Fibroblast of villous mesenchyme (primary cell): ENCODE measurements around the gene KIR2DL4. TPM values are rescaled to one million over a fixed set of nuclear protein-coding genes. Genes with fewer than 3 reads are reported as not detected.
"Not testable (repeated sequence)": the region's sequence is repeated elsewhere in the genome, so short reads cannot be mapped to it uniquely, and the experiment has no call there.

Source experiments
- DNase-seq: peaks from one replicate; pipeline ENCODE4 v3.0.0-alpha.2; 2010; ENCODE audit warnings: low read depth
- H3K4me3 ChIP-seq: 2 replicates; pipeline ENCODE4 v1.5.1; 2011; ENCODE audit warnings: low read depth, mild to moderate bottlenecking, low read length
- CTCF ChIP-seq: IDR thresholded peaks from 2 replicates; pipeline ENCODE4 v1.5.1; 2012; ENCODE audit warnings: low read depth, mild to moderate bottlenecking, low read length; ENCODE audit not compliant: insufficient read depth
- small RNA-seq: library from RNA; depleted of rRNA; stranded (forward); fragments of <200 nt; gene quantifications from one replicate; pipeline ENCODE3, GENCODE V24; 2012
- total RNA-seq: library from RNA; depleted of rRNA; stranded (reverse); fragments of >200 nt; gene quantifications from 2 replicates; pipeline ENCODE4 v1.2.3, GENCODE V29; 2012

The KIR2DL4 gene
- total RNA-seq, 1 donor, result not detected

- H3K4me3 ChIP-seq, result no peak overlapping the region
- DNase-seq, result no peak
- no peak for TF ChIP-seq CTCF
Observed at GRCh38 chr19:54850930-54851329, 47.5 kb downstream of the KIR2DL4 start.

GRCh38 chr19:54851353-54851752 is 47.9 kb downstream of the KIR2DL4 start:
- H3K4me3 ChIP-seq, result no peak overlapping the region
- DNase-seq, result no peak
- no peak for TF ChIP-seq CTCF

GRCh38 chr19:54855241-54855640 is 51.8 kb downstream of the KIR2DL4 start:
- H3K4me3 ChIP-seq, DNase-seq: not testable (repeated sequence)

GRCh38 chr19:54858476-54858875 is 55.1 kb downstream of the KIR2DL4 start:
- H3K4me3 ChIP-seq, DNase-seq: not testable (repeated sequence)

- not testable (repeated sequence) for DNase-seq, H3K4me3 ChIP-seq
Observed at GRCh38 chr19:54859421-54859820, 56.0 kb downstream of the KIR2DL4 start.

GRCh38 chr19:54863459-54863858 is 60.0 kb downstream of the KIR2DL4 start:
- H3K4me3 ChIP-seq, DNase-seq: not testable (repeated sequence)

Small RNA genes lying within 50 kb of the gene (small RNA-seq; reads per million reads assigned to genes)
- gene KIR3DP1, result not detected

Other genes starting within 250 kb of the KIR2DL4 start
- not detected in 2 replicates for gene LILRA2, start 229.8 kb upstream of the KIR2DL4 start, total RNA-seq
- gene LILRA1, start 210.0 kb upstream of the KIR2DL4 start, total RNA-seq, result not detected in 2 replicates
- gene LILRB1, start 173.1 kb upstream of the KIR2DL4 start, total RNA-seq, result not detected in 2 replicates
- gene LILRB4, start 140.6 kb upstream of the KIR2DL4 start, total RNA-seq, result not detected in 2 replicates
- gene KIR3DL3, start 79.2 kb upstream of the KIR2DL4 start, total RNA-seq, result not detected in 2 replicates
- gene KIR2DL3, start 65.1 kb upstream of the KIR2DL4 start, total RNA-seq, result not detected in 2 replicates
- gene KIR2DL1, start 33.8 kb upstream of the KIR2DL4 start, total RNA-seq, result not detected in 2 replicates
- not detected in 2 replicates for gene KIR3DL1, start 12.9 kb downstream of the KIR2DL4 start, total RNA-seq
- not detected in 2 replicates for gene KIR2DS4, start 29.1 kb downstream of the KIR2DL4 start, total RNA-seq
- gene KIR3DL2, start 46.8 kb downstream of the KIR2DL4 start, total RNA-seq, result not detected in 2 replicates
- not detected in 2 replicates for gene FCAR, start 70.6 kb downstream of the KIR2DL4 start, total RNA-seq
- gene NCR1, start 102.5 kb downstream of the KIR2DL4 start, total RNA-seq, result not detected in 2 replicates
- not detected in 2 replicates for gene NLRP7, start 143.9 kb downstream of the KIR2DL4 start, total RNA-seq
- gene NLRP2, start 162.8 kb downstream of the KIR2DL4 start, total RNA-seq, result 0.32 and 1.3 TPM in 2 replicates
- not detected in 2 replicates for gene GP6, start 234.7 kb downstream of the KIR2DL4 start, total RNA-seq